Hematopoietic multipotent progenitor cell treated with erythropoietin and hydrocortisone succinate and interleukin-3 and kit ligand, for 4 days (in vitro differentiated cells): ENCODE results near the gene PML.

Experiments
- DNase-seq: peaks from one replicate; pipeline ENCODE4 v3.0.0-alpha.2; 2015

Gene PML

DNA sequence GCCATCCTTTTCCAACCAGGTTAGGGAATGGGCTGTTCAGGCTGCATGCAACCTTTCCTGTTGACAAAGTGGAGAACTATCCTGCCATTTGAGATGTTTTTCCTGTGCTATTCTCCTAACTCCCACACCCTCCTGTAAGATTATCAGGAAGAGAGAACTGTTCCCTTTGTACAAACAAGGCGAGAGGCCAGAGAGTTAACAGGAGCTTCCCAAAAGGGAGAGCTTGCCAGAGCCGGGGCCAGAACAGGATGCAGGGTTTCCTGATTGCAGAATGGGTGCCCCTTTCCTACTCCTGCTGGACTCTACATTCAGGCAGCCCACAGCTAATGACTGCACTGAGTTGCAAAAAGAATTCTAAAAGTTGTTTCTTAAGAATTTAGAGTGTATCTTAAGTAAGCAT is 17.1 kb downstream of the PML start:
- DNase-seq, result no peak

DNA sequence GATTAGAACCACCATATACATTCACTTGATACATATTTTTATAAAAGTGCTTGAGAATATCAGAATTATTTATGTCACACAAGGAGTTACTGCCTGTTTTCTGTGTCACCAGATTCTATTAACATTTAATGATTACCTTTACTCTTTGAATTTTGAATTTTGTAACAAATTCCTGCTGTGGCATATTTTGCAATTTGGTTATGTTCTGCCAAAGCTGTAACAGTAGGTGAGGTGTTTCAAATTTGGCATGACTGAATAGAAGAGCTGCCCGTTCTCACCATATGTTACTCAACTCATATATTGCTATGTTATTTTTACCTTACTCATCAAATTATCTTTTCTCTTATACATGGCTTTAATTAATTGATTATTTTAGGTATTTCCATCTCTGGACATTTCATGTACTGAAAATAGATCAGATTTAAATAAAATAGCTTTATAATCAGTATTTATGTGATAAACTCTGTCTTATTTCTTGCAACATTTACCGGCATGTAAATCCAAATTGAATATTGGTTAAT is 18.9 kb downstream of the PML start:
- no peak for DNase-seq

GRCh38 chr15:74019734-74020133 is 25.2 kb downstream of the PML start:
- DNase-seq, result no peak

DNA sequence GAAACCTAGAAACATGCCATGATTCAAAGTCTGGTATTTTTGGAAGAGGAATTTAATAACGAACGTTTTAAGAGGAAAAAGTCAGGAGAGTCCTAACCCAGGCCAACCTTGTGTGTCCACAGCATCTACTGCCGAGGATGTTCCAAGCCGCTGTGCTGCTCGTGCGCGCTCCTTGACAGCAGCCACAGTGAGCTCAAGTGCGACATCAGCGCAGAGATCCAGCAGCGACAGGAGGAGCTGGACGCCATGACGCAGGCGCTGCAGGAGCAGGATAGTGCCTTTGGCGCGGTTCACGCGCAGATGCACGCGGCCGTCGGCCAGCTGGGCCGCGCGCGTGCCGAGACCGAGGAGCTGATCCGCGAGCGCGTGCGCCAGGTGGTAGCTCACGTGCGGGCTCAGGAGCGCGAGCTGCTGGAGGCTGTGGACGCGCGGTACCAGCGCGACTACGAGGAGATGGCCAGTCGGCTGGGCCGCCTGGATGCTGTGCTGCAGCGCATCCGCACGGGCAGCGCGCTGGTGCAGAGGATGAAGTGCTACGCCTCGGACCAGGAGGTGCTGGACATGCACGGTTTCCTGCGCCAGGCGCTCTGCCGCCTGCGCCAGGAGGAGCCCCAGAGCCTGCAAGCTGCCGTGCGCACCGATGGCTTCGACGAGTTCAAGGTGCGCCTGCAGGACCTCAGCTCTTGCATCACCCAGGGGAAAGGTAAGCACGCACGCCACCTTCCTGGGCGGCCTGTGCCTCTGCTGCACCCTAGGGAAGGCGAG is 28.4 kb downstream of the PML start:
- no peak for DNase-seq

DNA sequence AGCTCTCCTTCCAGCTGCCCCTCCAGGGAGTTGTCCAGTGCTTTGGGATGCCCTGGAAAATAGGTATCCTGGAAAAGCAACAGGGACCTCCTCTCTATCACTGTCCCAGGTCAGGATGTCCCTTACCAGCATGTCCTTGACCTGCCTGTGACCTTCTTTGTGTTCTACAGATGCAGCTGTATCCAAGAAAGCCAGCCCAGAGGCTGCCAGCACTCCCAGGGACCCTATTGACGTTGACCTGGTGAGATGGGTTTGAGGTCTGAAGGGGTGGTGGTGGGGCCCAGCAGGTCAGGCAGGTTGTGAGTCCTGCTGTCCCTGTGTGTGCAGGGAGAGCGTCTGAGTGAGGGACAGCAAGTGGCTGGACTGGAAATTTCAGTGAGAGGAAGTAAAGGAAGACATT is 30.2 kb downstream of the PML start:
- DNase-seq, result no peak

GRCh38 chr15:74025436-74025835 is 30.9 kb downstream of the PML start:
- no peak for DNase-seq

- DNase-seq, result no peak
These were observed 33.2 kb downstream of the PML start for GRCh38 chr15:74027688-74028087.

- no peak for DNase-seq
These were observed 34.1 kb downstream of the PML start for GRCh38 chr15:74028646-74029045.

DNA sequence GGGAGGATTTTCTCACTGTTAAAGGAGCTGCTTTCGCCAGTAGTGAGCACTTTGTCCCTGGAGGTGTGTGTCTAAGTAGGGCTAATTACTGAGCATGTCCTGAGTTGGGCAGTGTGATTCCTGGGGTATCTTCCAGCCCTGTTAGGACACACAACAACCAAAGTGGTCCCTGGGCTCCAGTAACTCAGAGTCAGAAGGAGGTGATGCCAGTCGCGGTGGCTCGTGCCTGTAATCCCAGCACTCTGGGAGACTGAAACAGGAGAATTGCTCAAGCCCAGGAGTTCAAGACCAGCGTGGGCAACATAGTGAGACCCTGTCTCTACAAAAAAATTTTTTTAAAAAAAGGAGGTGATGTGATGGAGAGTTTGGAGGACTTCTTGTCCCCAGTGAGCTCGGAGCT is 37.5 kb downstream of the PML start:
- no peak for DNase-seq

GRCh38 chr15:74032606-74033561 is 38.4 kb downstream of the PML start:
- peak; percentile 55 for DNase-seq

GRCh38 chr15:74034206-74034755 is 39.8 kb downstream of the PML start:
- DNase-seq, result no peak

DNA sequence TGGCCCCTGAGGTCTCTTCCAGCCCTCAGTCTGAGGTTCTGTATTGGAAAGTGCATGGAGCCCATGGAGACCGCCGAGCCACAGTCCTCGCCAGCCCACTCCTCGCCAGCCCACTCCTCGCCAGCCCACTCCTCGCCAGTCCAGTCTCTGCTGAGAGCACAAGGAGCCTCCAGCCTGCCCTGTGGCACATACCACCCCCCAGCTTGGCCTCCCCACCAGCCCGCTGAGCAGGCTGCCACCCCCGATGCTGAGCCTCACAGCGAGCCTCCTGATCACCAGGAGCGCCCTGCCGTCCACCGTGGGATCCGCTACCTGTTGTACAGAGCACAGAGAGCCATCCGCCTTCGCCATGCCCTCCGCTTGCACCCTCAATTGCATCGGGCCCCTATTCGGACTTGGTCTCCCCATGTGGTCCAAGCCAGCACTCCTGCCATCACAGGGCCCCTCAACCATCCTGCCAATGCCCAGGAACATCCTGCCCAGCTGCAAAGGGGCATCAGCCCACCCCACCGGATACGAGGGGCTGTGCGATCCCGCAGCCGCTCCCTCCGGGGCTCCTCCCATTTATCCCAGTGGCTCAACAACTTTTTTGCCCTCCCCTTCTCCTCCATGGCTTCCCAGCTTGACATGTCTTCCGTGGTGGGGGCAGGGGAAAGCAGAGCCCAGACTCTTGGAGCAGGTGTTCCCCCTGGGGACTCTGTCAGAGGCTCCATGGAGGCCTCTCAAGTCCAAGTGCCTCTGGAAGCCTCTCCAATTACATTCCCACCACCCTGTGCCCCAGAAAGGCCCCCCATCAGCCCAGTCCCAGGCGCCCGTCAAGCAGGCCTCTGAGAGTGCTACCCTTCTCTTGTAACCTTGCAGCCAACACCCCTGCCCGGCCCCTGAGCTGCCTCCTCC is 40.9 kb downstream of the PML start:
- DNase-seq, result no peak

- DNase-seq, result peak; percentile 50
These were observed 42.0 kb downstream of the PML start for GRCh38 chr15:74036271-74037170.

GRCh38 chr15:74037171-74038117 is 42.9 kb downstream of the PML start:
- no peak for DNase-seq

GRCh38 chr15:74038707-74039655 is 44.5 kb downstream of the PML start:
- DNase-seq, result peak; percentile 63

GRCh38 chr15:74039656-74040010 is 45.1 kb downstream of the PML start:
- no peak for DNase-seq

GRCh38 chr15:74040109-74040850 is 45.8 kb downstream of the PML start:
- DNase-seq, result no peak

DNA sequence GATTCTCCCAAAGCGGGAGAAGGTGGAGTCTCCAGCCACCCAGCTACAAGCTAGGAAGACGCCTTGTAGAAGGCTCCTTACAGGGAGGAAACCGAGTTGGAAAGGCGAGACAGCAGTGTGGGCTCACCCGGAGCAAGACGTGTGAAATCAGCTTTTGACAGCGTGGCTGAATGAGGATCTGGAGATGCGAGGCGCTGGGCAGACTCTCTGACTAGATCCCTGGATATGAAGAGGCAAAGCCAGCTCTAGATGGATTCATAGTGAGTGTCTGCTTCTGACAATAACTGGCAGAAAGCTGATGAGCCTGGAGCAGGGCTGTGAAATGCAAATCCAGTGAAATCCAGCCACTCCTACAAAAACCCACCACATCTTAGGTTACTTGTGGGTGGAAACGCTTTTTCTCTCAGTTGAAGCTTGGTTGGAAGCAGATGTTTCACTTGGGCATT is 46.8 kb downstream of the PML start:
- DNase-seq, result no peak
